Activated naive CD8-positive, alpha-beta T cell (primary cell): ENCODE data around the gene LRP5.
A peak's percentile ranks its signal among the peaks of the same experiment; 100 is the strongest.
"Not testable (repeated sequence)": the region's sequence is repeated elsewhere in the genome, so short reads cannot be mapped to it uniquely, and the experiment has no call there.

Source experiments
- H3K27ac Mint-ChIP-seq: one replicate; pipeline ENCODE4 v1.8.0; 2021; ENCODE audit warnings: mixed read lengths
- H3K27me3 Mint-ChIP-seq: one replicate; pipeline ENCODE4 v1.8.0; 2021; ENCODE audit warnings: mixed read lengths
- H3K36me3 Mint-ChIP-seq: one replicate; pipeline ENCODE4 v1.8.0; 2021; ENCODE audit warnings: mixed read lengths
- H3K4me1 Mint-ChIP-seq: one replicate; pipeline ENCODE4 v1.8.0; 2021; ENCODE audit warnings: low read depth, mixed read lengths
- H3K4me3 Mint-ChIP-seq: one replicate; pipeline ENCODE4 v1.8.0; 2021; ENCODE audit warnings: mild to moderate bottlenecking, mixed read lengths
- H3K9me3 Mint-ChIP-seq: one replicate; pipeline ENCODE4 v1.8.0; 2021; ENCODE audit warnings: low read depth, mixed read lengths

The LRP5 gene

GRCh38 chr11:68273026-68273738 is 39.2 kb upstream of the LRP5 start:
- peaks cover 26% of the 10 kb centered on the region for H3K4me1 Mint-ChIP-seq
- no peaks in the 10 kb centered on the region for H3K9me3 Mint-ChIP-seq
- H3K36me3 Mint-ChIP-seq, result peaks cover 2% of the 10 kb centered on the region
- peak overlapping the region; percentile 95 for H3K4me3 Mint-ChIP-seq
- H3K27me3 Mint-ChIP-seq, result no peaks in the 10 kb centered on the region
- no peak overlapping the region for H3K27ac Mint-ChIP-seq

DNA sequence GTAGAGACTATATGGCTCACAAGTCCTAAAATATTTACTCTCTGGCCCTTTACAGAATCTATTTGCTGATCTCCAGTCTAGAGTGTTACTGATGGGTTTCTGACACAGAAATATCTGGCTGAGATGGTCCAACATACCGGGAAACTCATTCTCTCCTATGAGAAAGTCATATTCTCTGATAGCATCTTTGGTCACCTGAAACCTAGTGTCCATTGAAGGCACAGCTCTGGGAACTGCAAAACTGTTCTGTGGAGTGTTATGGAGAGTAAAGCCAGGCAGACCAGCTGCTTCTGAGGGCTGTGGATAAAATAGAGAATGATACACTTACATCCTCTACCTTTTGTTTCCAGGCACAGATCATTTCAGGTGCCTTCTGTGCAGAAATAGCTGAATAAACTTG is 38.1 kb upstream of the LRP5 start:
- H3K4me3 Mint-ChIP-seq, result peak overlapping the region; percentile 30

GRCh38 chr11:68275721-68276507 is 36.5 kb upstream of the LRP5 start:
- no peaks in the 10 kb centered on the region for H3K27me3 Mint-ChIP-seq
- no peak overlapping the region for H3K27ac Mint-ChIP-seq
- H3K4me3 Mint-ChIP-seq, result no peak overlapping the region
- no peaks in the 10 kb centered on the region for H3K36me3 Mint-ChIP-seq
- no peaks in the 10 kb centered on the region for H3K9me3 Mint-ChIP-seq
- peaks cover 12% of the 10 kb centered on the region for H3K4me1 Mint-ChIP-seq

More for the DNA sequence above, 38.1 kb upstream of the LRP5 start:
- no peaks in the 10 kb centered on the region for H3K27me3 Mint-ChIP-seq
- peaks cover 22% of the 10 kb centered on the region for H3K4me1 Mint-ChIP-seq
- H3K9me3 Mint-ChIP-seq, result no peaks in the 10 kb centered on the region
- no peak overlapping the region for H3K27ac Mint-ChIP-seq
- no peaks in the 10 kb centered on the region for H3K36me3 Mint-ChIP-seq

DNA sequence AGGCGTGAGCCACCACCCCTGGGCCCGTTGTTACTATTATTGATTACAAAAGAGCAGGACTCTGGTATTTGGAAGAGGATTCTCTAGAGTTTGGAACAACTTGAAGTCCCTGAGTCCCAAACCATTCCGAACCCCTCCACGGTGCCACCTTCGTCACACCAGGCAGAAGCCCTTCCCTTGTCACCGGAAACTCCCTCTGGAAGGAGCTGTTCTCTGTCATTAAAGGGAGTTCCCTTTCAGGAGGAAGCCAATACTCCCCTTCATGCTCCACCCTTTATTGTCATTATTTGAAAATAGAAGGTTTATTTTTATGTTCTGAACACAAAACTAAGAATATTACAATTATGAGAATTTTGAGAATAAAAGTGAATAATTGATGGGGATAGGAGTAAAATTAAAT is 35.5 kb upstream of the LRP5 start:
- Mint-ChIP-seq H3K4me3 (no peak overlapping the region), H3K27ac (no peak overlapping the region), H3K9me3 (no peaks in the 10 kb centered on the region), H3K27me3 (no peaks in the 10 kb centered on the region), H3K36me3 (no peaks in the 10 kb centered on the region), H3K4me1 (peaks cover 15% of the 10 kb centered on the region)

DNA sequence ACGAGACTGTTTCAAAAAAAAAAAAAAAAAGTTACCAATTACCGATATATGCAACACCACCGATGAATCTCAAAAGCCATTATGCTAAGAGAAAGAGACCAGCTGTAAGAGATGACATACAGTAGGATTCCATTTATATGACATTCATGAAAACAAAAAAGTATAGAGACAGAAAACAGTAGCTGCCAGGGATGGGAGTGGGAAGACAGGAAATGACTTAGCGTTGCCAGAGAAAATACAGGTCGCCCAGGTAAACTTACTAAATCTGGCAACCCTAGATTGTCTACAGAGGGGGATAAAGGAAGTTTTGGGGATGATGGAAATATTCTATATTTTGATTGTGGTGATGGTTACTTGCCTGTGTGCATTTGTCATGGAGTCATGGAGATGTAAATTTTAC is 32.7 kb upstream of the LRP5 start:
- no peaks in the 10 kb centered on the region for H3K9me3 Mint-ChIP-seq
- H3K27me3 Mint-ChIP-seq, result peaks cover 4% of the 10 kb centered on the region
- H3K4me1 Mint-ChIP-seq, result peaks cover 29% of the 10 kb centered on the region
- no peak overlapping the region for H3K4me3 Mint-ChIP-seq
- H3K36me3 Mint-ChIP-seq, result peaks cover 3% of the 10 kb centered on the region
- H3K27ac Mint-ChIP-seq, result no peak overlapping the region

- H3K27me3 Mint-ChIP-seq, result peaks cover 5% of the 10 kb centered on the region
- H3K9me3 Mint-ChIP-seq, result no peaks in the 10 kb centered on the region
- peak overlapping the region; percentile 74 for H3K4me3 Mint-ChIP-seq
- H3K4me1 Mint-ChIP-seq, result peaks cover 23% of the 10 kb centered on the region
- peaks cover 4% of the 10 kb centered on the region for H3K36me3 Mint-ChIP-seq
- peak overlapping the region; percentile 42 for H3K27ac Mint-ChIP-seq
Observed at GRCh38 chr11:68282141-68282860, 30.1 kb upstream of the LRP5 start.

DNA sequence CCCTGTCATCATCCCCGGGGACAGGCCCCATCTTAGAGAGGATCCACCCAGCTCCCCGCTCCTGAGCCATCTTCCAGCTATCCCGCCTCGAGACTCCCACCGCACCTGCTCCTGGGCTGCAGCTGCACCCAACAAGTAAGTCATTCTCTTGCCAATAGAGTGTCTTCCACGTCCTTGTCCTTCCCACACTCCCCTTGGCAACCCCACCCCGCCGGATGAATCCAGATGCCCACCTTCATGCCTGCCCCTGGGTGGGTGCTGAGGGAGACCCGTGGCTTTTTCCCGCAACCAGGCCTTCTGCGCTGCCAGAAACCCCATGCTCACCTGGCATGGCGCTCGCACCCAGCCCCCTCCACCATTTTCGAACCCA is 29.5 kb upstream of the LRP5 start:
- H3K4me1 Mint-ChIP-seq, result peaks cover 23% of the 10 kb centered on the region
- H3K4me3 Mint-ChIP-seq, result peak overlapping the region; percentile 74
- peaks cover 4% of the 10 kb centered on the region for H3K36me3 Mint-ChIP-seq
- no peak overlapping the region for H3K27ac Mint-ChIP-seq
- peaks cover 5% of the 10 kb centered on the region for H3K27me3 Mint-ChIP-seq
- no peaks in the 10 kb centered on the region for H3K9me3 Mint-ChIP-seq

DNA sequence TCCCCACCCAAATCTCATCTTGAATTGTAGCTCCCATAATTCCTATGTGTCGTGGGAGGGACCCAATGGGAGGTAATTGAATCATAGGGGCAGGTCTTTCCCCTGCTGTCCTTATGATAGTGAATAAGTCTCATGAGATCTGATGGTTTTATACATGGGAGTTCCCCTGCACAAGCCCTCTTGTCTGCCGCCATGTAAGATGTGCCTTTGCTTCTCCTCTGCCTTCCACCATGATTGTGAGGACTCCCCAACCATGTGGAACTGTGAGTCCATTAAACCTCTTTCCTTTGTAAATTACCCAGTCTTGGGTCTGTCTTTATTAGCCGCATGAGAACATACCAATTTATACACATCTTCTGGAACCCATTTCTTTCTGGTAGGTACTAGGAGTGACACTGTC is 27.8 kb upstream of the LRP5 start:
- H3K4me3 Mint-ChIP-seq, H3K36me3 Mint-ChIP-seq, H3K27me3 Mint-ChIP-seq, H3K9me3 Mint-ChIP-seq, H3K27ac Mint-ChIP-seq: not testable (repeated sequence)
- H3K4me1 Mint-ChIP-seq, result peaks cover 23% of the 10 kb centered on the region

GRCh38 chr11:68287419-68287818 is 25.0 kb upstream of the LRP5 start:
- Mint-ChIP-seq H3K4me3 (no peak overlapping the region), H3K27me3 (peaks cover 6% of the 10 kb centered on the region), H3K36me3 (peaks cover 4% of the 10 kb centered on the region), H3K4me1 (peaks cover 12% of the 10 kb centered on the region), H3K27ac (no peak overlapping the region), H3K9me3 (no peaks in the 10 kb centered on the region)

GRCh38 chr11:68289456-68289855 is 22.9 kb upstream of the LRP5 start:
- no peaks in the 10 kb centered on the region for H3K4me1 Mint-ChIP-seq
- H3K27ac Mint-ChIP-seq, result no peak overlapping the region
- peaks cover 2% of the 10 kb centered on the region for H3K36me3 Mint-ChIP-seq
- H3K9me3 Mint-ChIP-seq, result no peaks in the 10 kb centered on the region
- peaks cover 4% of the 10 kb centered on the region for H3K27me3 Mint-ChIP-seq
- no peak overlapping the region for H3K4me3 Mint-ChIP-seq

DNA sequence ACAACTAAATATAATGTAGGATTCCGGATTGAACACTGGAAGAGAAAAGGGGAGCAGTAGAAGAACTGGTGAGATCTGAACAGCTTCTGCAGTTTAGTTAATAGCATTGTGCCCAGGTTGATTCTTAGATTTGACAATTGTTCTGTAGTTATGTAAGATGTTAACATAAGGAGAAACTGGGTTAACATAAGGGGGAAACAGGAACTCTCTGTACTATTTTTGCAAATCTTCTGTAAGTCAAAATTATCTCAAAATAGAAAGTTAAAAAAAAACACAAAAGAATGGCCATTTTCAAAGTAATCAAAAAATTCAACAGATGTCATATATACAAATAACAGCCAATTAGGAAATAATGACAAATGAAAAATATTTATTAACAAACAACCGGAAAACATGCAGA is 18.7 kb upstream of the LRP5 start:
- Mint-ChIP-seq H3K27ac (no peak overlapping the region), H3K4me1 (no peaks in the 10 kb centered on the region), H3K4me3 (no peak overlapping the region), H3K27me3 (peaks cover 3% of the 10 kb centered on the region), H3K9me3 (no peaks in the 10 kb centered on the region), H3K36me3 (no peaks in the 10 kb centered on the region)

DNA sequence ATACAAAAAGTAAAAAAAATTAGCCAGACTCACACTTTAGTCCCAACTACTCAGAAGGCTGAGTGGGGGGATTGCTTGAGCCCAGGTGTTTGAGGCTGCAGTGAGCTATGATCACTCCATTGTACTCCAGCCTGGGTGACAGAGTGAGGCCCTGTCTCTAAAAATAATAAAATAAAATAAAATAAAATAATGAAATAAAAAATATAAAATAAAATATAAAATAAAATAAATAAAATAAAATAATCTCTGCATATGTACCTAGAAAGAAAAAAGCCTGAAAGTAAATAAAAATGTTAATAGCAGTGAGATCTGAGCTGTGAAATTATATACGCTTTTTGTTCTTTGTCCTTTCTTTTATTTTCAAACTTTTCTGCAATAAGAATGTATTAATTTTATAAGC is 17.1 kb upstream of the LRP5 start:
- Mint-ChIP-seq H3K36me3 (no peaks in the 10 kb centered on the region), H3K27me3 (peaks cover 1% of the 10 kb centered on the region), H3K27ac (no peak overlapping the region), H3K4me1 (no peaks in the 10 kb centered on the region), H3K4me3 (no peak overlapping the region), H3K9me3 (no peaks in the 10 kb centered on the region)

DNA sequence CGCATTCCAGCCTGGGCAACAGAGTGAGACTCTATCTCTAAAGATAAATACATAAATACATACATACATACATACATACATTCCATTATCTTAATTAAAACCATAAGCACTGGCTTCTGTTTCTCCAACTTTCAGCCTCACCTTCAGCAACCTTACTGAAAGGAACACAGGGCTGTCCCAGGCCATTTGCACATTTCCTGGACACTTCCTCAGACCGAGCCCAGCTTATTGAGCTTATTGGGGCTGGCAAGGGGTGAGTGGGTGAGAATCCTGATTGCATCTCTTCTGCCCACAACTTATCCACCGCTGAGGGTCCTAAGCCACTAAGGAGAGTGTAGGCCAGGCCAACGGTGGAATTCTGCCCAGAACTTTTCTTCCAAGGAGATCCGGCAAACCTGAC is 16.5 kb upstream of the LRP5 start:
- Mint-ChIP-seq H3K36me3 (no peaks in the 10 kb centered on the region), H3K4me3 (no peak overlapping the region), H3K9me3 (no peaks in the 10 kb centered on the region), H3K4me1 (no peaks in the 10 kb centered on the region), H3K27ac (no peak overlapping the region), H3K27me3 (peaks cover 1% of the 10 kb centered on the region)

- no peak overlapping the region for H3K4me3 Mint-ChIP-seq
- H3K36me3 Mint-ChIP-seq, result no peaks in the 10 kb centered on the region
- H3K27ac Mint-ChIP-seq, result no peak overlapping the region
- H3K9me3 Mint-ChIP-seq, result no peaks in the 10 kb centered on the region
- peaks cover 1% of the 10 kb centered on the region for H3K27me3 Mint-ChIP-seq
- no peaks in the 10 kb centered on the region for H3K4me1 Mint-ChIP-seq
Observed at GRCh38 chr11:68296344-68297051, 15.9 kb upstream of the LRP5 start.

DNA sequence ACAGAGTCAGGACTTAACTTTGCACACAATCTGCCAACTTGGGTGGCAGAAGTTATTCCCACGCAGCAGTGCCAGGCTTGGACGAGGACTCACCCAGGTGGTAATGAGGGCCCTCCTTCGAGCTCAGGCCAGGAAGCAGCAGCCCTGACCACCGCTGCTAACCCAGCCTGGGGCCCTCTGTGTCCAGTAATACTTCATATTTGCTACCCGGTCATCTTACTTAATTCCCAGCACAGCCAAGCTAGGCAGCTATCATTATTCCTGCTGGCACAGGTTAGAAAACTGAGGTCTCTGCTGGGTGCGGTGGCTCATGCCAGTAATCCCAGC is 15.4 kb upstream of the LRP5 start:
- H3K27ac Mint-ChIP-seq, result no peak overlapping the region
- no peaks in the 10 kb centered on the region for H3K4me1 Mint-ChIP-seq
- no peaks in the 10 kb centered on the region for H3K36me3 Mint-ChIP-seq
- no peaks in the 10 kb centered on the region for H3K9me3 Mint-ChIP-seq
- H3K27me3 Mint-ChIP-seq, result peaks cover 1% of the 10 kb centered on the region
- H3K4me3 Mint-ChIP-seq, result no peak overlapping the region
